Measurements from ENCODE around the gene SLC1A4. TPM values are rescaled to one million over a fixed set of nuclear protein-coding genes. Genes with fewer than 3 reads are reported as not detected.

Gene SLC1A4
- total RNA-seq, result 10 to 100 TPM in 1 of 2 donors, 1 to 10 TPM in 1; 8.8 to 23.4 TPM
- polyA plus RNA-seq, result 10 to 100 TPM in 1 of 2 donors, 1 to 10 TPM in 1; 3.4 to 10.5 TPM

- H3K27ac ChIP-seq (ENCODE audit: low read depth in 1 of 2, low read length in 2 of 2), result peak within 1 kb of the TSS; percentile 83 to 97
- H3K36me3 ChIP-seq (ENCODE audit: control insufficient read depth in 4 of 4, insufficient read depth in 3 of 4, low read depth in 1 of 4, low read length in 3 of 4), result no peaks in the 10 kb centered on the region
- peak within 1 kb of the TSS; percentile 64 to 83 (median 83) for H3K4me3 ChIP-seq (ENCODE audit: low read depth in 1 of 3, low read length in 3 of 3)
- H3K27me3 ChIP-seq (ENCODE audit: control insufficient read depth in 4 of 4, insufficient read depth in 4 of 4, low read length in 3 of 4), result no peaks in the 10 kb centered on the region
- WGBS, result under 1% methylated on average over 109 of the region's 109 CpGs
- peak; percentile 95 for DNase-seq (ENCODE audit: low spot score)
- peak; percentile 64 for TF ChIP-seq ATF3 (IDR thresholded peaks at IDR 0.05)
- TF ChIP-seq REST (IDR thresholded peaks at IDR 0.05), result peak; percentile 85
- no peak for TF ChIP-seq TAF1 (conservative IDR thresholded peaks at IDR 0.05)
- peak in 1 of 2 donors; percentile 2 for TF ChIP-seq EGR1 (IDR thresholded peaks at IDR 0.05; ENCODE audit: low read depth in 2 of 2)
- no peaks in the 10 kb centered on the region for H3K9me3 ChIP-seq (ENCODE audit: control insufficient read depth in 4 of 4, low read length in 3 of 4)
- H3K4me1 ChIP-seq (ENCODE audit: control insufficient read depth in 4 of 4, insufficient read depth in 4 of 4, low read length in 3 of 4), result peaks cover 7 to 47% (median 21%) of the 10 kb centered on the region in 4 donors
- peak within 1 kb of the TSS; percentile 77 to 91 for H3K9ac ChIP-seq (ENCODE audit: low read depth in 1 of 2, low read length in 2 of 2)
These were observed at the start of gene SLC1A4 for GRCh38 chr2:64989126-64989981. Gene SLC1A4, plus strand, starts transcription at chr2:64989399. Its CDS starts 245 bp downstream, at chr2:64989644.

- Histone ChIP-seq H3K27me3 (ENCODE audit: control insufficient read depth in 4 of 4, insufficient read depth in 4 of 4, low read length in 3 of 4) (no peaks in the 10 kb centered on the region), H3K36me3 (ENCODE audit: control insufficient read depth in 4 of 4, insufficient read depth in 3 of 4, low read depth in 1 of 4, low read length in 3 of 4) (no peaks in the 10 kb centered on the region), H3K9me3 (ENCODE audit: control insufficient read depth in 4 of 4, low read length in 3 of 4) (no peaks in the 10 kb centered on the region), H3K4me3 (ENCODE audit: low read depth in 1 of 3, low read length in 3 of 3) (no peak overlapping the region), H3K27ac (ENCODE audit: low read depth in 1 of 2, low read length in 2 of 2) (no peak overlapping the region), H3K4me1 (ENCODE audit: control insufficient read depth in 4 of 4, insufficient read depth in 4 of 4, low read length in 3 of 4) (peaks cover 10 to 29% (median 20%) of the 10 kb centered on the region in 4 donors), H3K9ac (ENCODE audit: low read depth in 1 of 2, low read length in 2 of 2) (no peak overlapping the region)
- DNase-seq (ENCODE audit: low spot score), result no peak
- 97% methylated on average over 3 of the region's 3 CpGs for WGBS
- TF ChIP-seq JUND (IDR thresholded peaks at IDR 0.05) (no peak), NR2F2 (IDR thresholded peaks at IDR 0.05) (no peak), MAX (IDR thresholded peaks at IDR 0.05) (no peak), SP1 (IDR thresholded peaks at IDR 0.05) (no peak), YY1 (IDR thresholded peaks at IDR 0.05) (no peak), FOXA2 (IDR thresholded peaks at IDR 0.05) (no peak), ZBTB33 (IDR thresholded peaks at IDR 0.05) (no peak), HNF4G (IDR thresholded peaks at IDR 0.05) (no peak)
These were observed 48.1 kb upstream of the SLC1A4 start for GRCh38 chr2:64941143-64941542.

All from liver (tissue), 9 donors.